ENCODE results near the gene GNG8. TPM values are rescaled to one million over a fixed set of nuclear protein-coding genes. Genes with fewer than 3 reads are reported as not detected.

Gene GNG8
- total and polyA plus RNA-seq, 2 of the 13 experiments (the other 11 are each of a cell fraction or from before 2014, with no cell fraction given), result not detected

- intact Hi-C loops (cut with micrococcal nuclease; ENCODE audit: unreplicated experiment) (no loop called here), in situ Hi-C loops (cut with HindIII; ENCODE audit: extremely low pct_ligation_motif_present, low pct_unique_long_range_greater_than_20kb) (no loop called here)
- Histone ChIP-seq H2AFZ (ENCODE audit: low read length) (no peak overlapping the region), H3K36me3 (replicated peaks in 1 of 2; ENCODE audit: control insufficient read depth in 1 of 2, insufficient read depth in 2 of 2, low read length in 2 of 2) (no peaks in the 10 kb centered on the region), H3K4me1 (ENCODE audit: insufficient read depth, low read length) (no peaks in the 10 kb centered on the region), H4K20me1 (ENCODE audit: insufficient read depth, low read length) (no peaks in the 10 kb centered on the region), H3K9ac (ENCODE audit: insufficient read depth, low read depth, low read length) (no peak overlapping the region), H3K79me2 (ENCODE audit: insufficient read depth, low read length) (no peaks in the 10 kb centered on the region), H3K27me3 (ENCODE audit: control insufficient read depth in 1 of 2, insufficient read depth in 2 of 2, low read length in 2 of 2) (peaks cover 8 to 25% of the 10 kb centered on the region in 2 experiments; a peak in 4 of 5 replicates), H3K4me3 (replicated peaks in 1 of 3; ENCODE audit: insufficient read depth in 1 of 3, low read depth in 2 of 3, low read length in 3 of 3) (no peak overlapping the region), H3K9me3 (ENCODE audit: low read length) (no peaks in the 10 kb centered on the region), H3K27ac (ENCODE audit: extremely low read length, insufficient read depth, low read length) (no peak overlapping the region), H3K4me2 (ENCODE audit: low read depth, low read length) (no peak overlapping the region)
- CTCF ChIA-PET (ENCODE audit: low intra/inter-chr PET ratio, low total read pairs), result no interaction called here
- BruUV-seq (replicated peaks), result no TSS peak
- WGBS (ENCODE audit: low lambda C conversion rate), result 6% methylated on average over 6 of the region's 6 CpGs
- DNase-seq (ENCODE audit: low spot score) (no peak), ATAC-seq (no peak), FAIRE-seq (no peak)
- POLR2A ChIA-PET, result no interaction called here
- TF ChIP-seq ZNF891 (CRISPR knock-in tag; IDR thresholded peaks at IDR 0.05) (no peak), FOXO1 (CRISPR knock-in tag; IDR thresholded peaks at IDR 0.05) (no peak), HOXA5 (CRISPR knock-in tag; IDR thresholded peaks at IDR 0.05) (no peak), SKIL (CRISPR knock-in tag; IDR thresholded peaks at IDR 0.05; ENCODE audit: borderline replicate concordance) (no peak), NR2F2 (IDR thresholded peaks at IDR 0.05; ENCODE audit: borderline replicate concordance, low read depth) (no peak), JUNB (CRISPR knock-in tag; IDR thresholded peaks at IDR 0.05; ENCODE audit: borderline replicate concordance) (no peak), YEATS4 (CRISPR knock-in tag; IDR thresholded peaks at IDR 0.05; ENCODE audit: borderline replicate concordance) (no peak), TFE3 (CRISPR knock-in tag; IDR thresholded peaks at IDR 0.05) (no peak), ZNF878 (CRISPR knock-in tag; IDR thresholded peaks at IDR 0.05) (no peak), ZBTB37 (CRISPR knock-in tag; IDR thresholded peaks at IDR 0.05) (no peak), ATF4 (CRISPR knock-in tag; IDR thresholded peaks at IDR 0.05) (no peak), SAFB2 (CRISPR knock-in tag; IDR thresholded peaks at IDR 0.05; ENCODE audit: borderline replicate concordance, low read depth) (no peak), MBD4 (IDR thresholded peaks at IDR 0.05; ENCODE audit: borderline replicate concordance, low read length) (no peak), SALL1 (CRISPR knock-in tag; IDR thresholded peaks at IDR 0.05) (no peak), ZNF180 (CRISPR knock-in tag; IDR thresholded peaks at IDR 0.05; ENCODE audit: borderline replicate concordance, low read depth) (no peak), ZSCAN21 (CRISPR knock-in tag; IDR thresholded peaks at IDR 0.05; ENCODE audit: borderline replicate concordance) (no peak), ZBTB38 (CRISPR knock-in tag; IDR thresholded peaks at IDR 0.05) (no peak), FOSL2 (CRISPR knock-in tag; IDR thresholded peaks at IDR 0.05) (no peak), ZNF784 (CRISPR knock-in tag; IDR thresholded peaks at IDR 0.05; ENCODE audit: borderline replicate concordance) (no peak)
Observed at GRCh38 chr19:46631481-46631880, 4.5 kb downstream of the GNG8 start.
